ENCODE results near the gene TRIM38. TPM values are rescaled to one million over a fixed set of nuclear protein-coding genes. Genes with fewer than 3 reads are reported as not detected.

Gene TRIM38
- total RNA-seq, 1 donor from 2014 or later = 15.8 TPM

- DNase-seq (ENCODE audit: low spot score in 2 of 2, unreplicated experiment in 2 of 2) = no peak
- Mint-ChIP-seq H3K4me3 (peak overlapping the region; percentile 71), H3K27me3 (ENCODE audit: low read depth) (no peaks in the 10 kb centered on the region), H3K4me1 (no peaks in the 10 kb centered on the region), H3K27ac (peak overlapping the region; percentile 90), H3K36me3 (no peaks in the 10 kb centered on the region), H3K9me3 (peaks cover 15% of the 10 kb centered on the region)
- TF ChIP-seq CTCF (IDR thresholded peaks at IDR 0.05; ENCODE audit: unreplicated experiment) = no peak
These were observed 53.8 kb downstream of the TRIM38 start for GRCh38 chr6:26016245-26016962.

GRCh38 chr6:26016963-26017631 is 54.5 kb downstream of the TRIM38 start:
- no peak for TF ChIP-seq CTCF (IDR thresholded peaks at IDR 0.05; ENCODE audit: unreplicated experiment)
- no peaks in the 10 kb centered on the region for H3K27me3 Mint-ChIP-seq (ENCODE audit: low read depth)
- peaks cover 6% of the 10 kb centered on the region for H3K4me1 Mint-ChIP-seq
- peak overlapping the region; percentile 90 for H3K27ac Mint-ChIP-seq
- no peaks in the 10 kb centered on the region for H3K36me3 Mint-ChIP-seq
- H3K9me3 Mint-ChIP-seq = peaks cover 15% of the 10 kb centered on the region
- H3K4me3 Mint-ChIP-seq = peak overlapping the region; percentile 71
- DNase-seq (ENCODE audit: low spot score in 2 of 2, unreplicated experiment in 2 of 2) = no peak

- no peaks in the 10 kb centered on the region for H3K36me3 Mint-ChIP-seq
- TF ChIP-seq CTCF (IDR thresholded peaks at IDR 0.05; ENCODE audit: unreplicated experiment) = no peak
- peak in 1 of 2 experiments; percentile 46 for DNase-seq (ENCODE audit: low spot score in 2 of 2, unreplicated experiment in 2 of 2)
- no peaks in the 10 kb centered on the region for H3K27me3 Mint-ChIP-seq (ENCODE audit: low read depth)
- peaks cover 15% of the 10 kb centered on the region for H3K9me3 Mint-ChIP-seq
- H3K27ac Mint-ChIP-seq = peak overlapping the region; percentile 90
- peaks cover 11% of the 10 kb centered on the region for H3K4me1 Mint-ChIP-seq
- H3K4me3 Mint-ChIP-seq = peak overlapping the region; percentile 71
These were observed 55.0 kb downstream of the TRIM38 start for GRCh38 chr6:26017632-26017966.

GRCh38 chr6:26019261-26019830 is 56.7 kb downstream of the TRIM38 start:
- Mint-ChIP-seq H3K27me3 (ENCODE audit: low read depth) (no peaks in the 10 kb centered on the region), H3K4me3 (peak overlapping the region; percentile 36), H3K4me1 (peaks cover 15% of the 10 kb centered on the region), H3K36me3 (no peaks in the 10 kb centered on the region), H3K27ac (peak overlapping the region; percentile 53), H3K9me3 (peaks cover 15% of the 10 kb centered on the region)
- TF ChIP-seq CTCF (IDR thresholded peaks at IDR 0.05; ENCODE audit: unreplicated experiment) = no peak
- no peak for DNase-seq (ENCODE audit: low spot score in 2 of 2, unreplicated experiment in 2 of 2)

- no peak for TF ChIP-seq CTCF (IDR thresholded peaks at IDR 0.05; ENCODE audit: unreplicated experiment)
- Mint-ChIP-seq H3K27me3 (ENCODE audit: low read depth) (no peaks in the 10 kb centered on the region), H3K4me3 (peak overlapping the region; percentile 95), H3K36me3 (no peaks in the 10 kb centered on the region), H3K9me3 (peaks cover 15% of the 10 kb centered on the region), H3K4me1 (peaks cover 15% of the 10 kb centered on the region), H3K27ac (peak overlapping the region; percentile 100)
- DNase-seq (ENCODE audit: low spot score in 2 of 2, unreplicated experiment in 2 of 2) = no peak
These were observed 57.3 kb downstream of the TRIM38 start for GRCh38 chr6:26019967-26020328.
